Vagina (tissue), 2 donors: ENCODE measurements around the gene FAXDC2. TPM values are rescaled to one million over a fixed set of nuclear protein-coding genes. Genes with fewer than 3 reads are reported as not detected.

Source experiments
- DNase-seq, 2 donors: peaks; one replicate each; pipeline ENCODE4 v3.0.0-alpha.2; 2017; ENCODE audit errors: extremely low spot score in 2 of 2
- H3K27ac ChIP-seq: fragments of 200-600 bp; sonication (generic); one replicate; pipeline ENCODE4 v1.5.1; 2019
- H3K27me3 ChIP-seq: fragments of 200-600 bp; sonication (generic); one replicate; pipeline ENCODE4 v1.5.1; 2019
- H3K36me3 ChIP-seq, 2 donors: fragments of 200-600 bp; sonication (generic); one replicate each; pipeline ENCODE4 v1.5.1; 2017 to 2019
- H3K4me1 ChIP-seq: fragments of 200-600 bp; sonication (generic); one replicate; pipeline ENCODE4 v1.5.1; 2019
- H3K4me3 ChIP-seq, 2 donors: fragments of 200-600 bp; sonication (generic); 1 replicate in 1 of 2; 2 replicates in 1 of 2; pipeline ENCODE4 v1.5.1; 2016 to 2019
- H3K9me3 ChIP-seq: fragments of 200-600 bp; sonication (generic); one replicate; pipeline ENCODE4 v1.5.1; 2019
- CTCF ChIP-seq, 3 experiments: fragments of 450-650 bp in 2 of 3; fragments of 200-600 bp in 1 of 3; sonication (generic) in 1 of 3; IDR thresholded peaks; one replicate each; pipeline ENCODE4 v1.5.1; 2017 to 2019; ENCODE audit warnings: antibody characterized with exemption in 3 of 3, mild to moderate bottlenecking in 2 of 3, moderate library complexity in 2 of 3
- POLR2A ChIP-seq, 2 donors: fragments of 450-650 bp; IDR thresholded peaks; one replicate each; pipeline ENCODE4 v1.6.1; 2017; ENCODE audit warnings: antibody characterized with exemption in 2 of 2, mild to moderate bottlenecking in 2 of 2, moderate library complexity in 2 of 2
- POLR2AphosphoS5 ChIP-seq, 2 donors: sonication (generic); formaldehyde crosslinking; IDR thresholded peaks; one replicate each; pipeline ENCODE4 v1.9.0; 2017; ENCODE audit warnings: antibody characterized with exemption in 2 of 2, mild to moderate bottlenecking in 2 of 2, low read depth in 1 of 2; ENCODE audit not compliant: insufficient read depth in 1 of 2
- intact Hi-C: fragments of 100-400 bp; cut with DNase I; formaldehyde crosslinking; loops from one replicate; pipeline ENCODE4 v1.15.1; 2023
- microRNA counts, 2 donors: library from miRNA; unstranded; fragments of <30 nt; microRNA quantifications; one replicate each; lab custom pipeline; 2016 to 2017
- microRNA-seq: library from miRNA; unstranded; fragments of <30 nt; microRNA quantifications from one replicate; pipeline ENCODE4, GENCODE V29; 2017; ENCODE audit warnings: borderline number of aligned reads, borderline replicate concordance
- small RNA-seq: library from RNA; depleted of rRNA; stranded (forward); fragments of <200 nt; gene quantifications from one replicate; pipeline ENCODE3, GENCODE V24; 2016
- total RNA-seq: library from RNA; depleted of rRNA; stranded (reverse); fragments of >200 nt; gene quantifications from one replicate; pipeline ENCODE4 v1.2.3, GENCODE V29; 2016

The FAXDC2 gene
- total RNA-seq, 1 donor from 2014 or later: 35.4 TPM

GRCh38 chr5:154771383-154771901, 79.0 kb downstream of the FAXDC2 start:
- Histone ChIP-seq H3K36me3 (no peaks in the 10 kb centered on the region), H3K9me3 (no peaks in the 10 kb centered on the region), H3K27ac (no peak overlapping the region), H3K4me3 (no peak overlapping the region), H3K4me1 (peaks cover 91% of the 10 kb centered on the region), H3K27me3 (no peaks in the 10 kb centered on the region)
- intact Hi-C loops: no loop called here
- DNase-seq: no peak
- TF ChIP-seq POLR2A (IDR thresholded peaks at IDR 0.05): no peak
- TF ChIP-seq CTCF (IDR thresholded peaks at IDR 0.05): no peak
- TF ChIP-seq POLR2AphosphoS5 (IDR thresholded peaks at IDR 0.05; ENCODE audit: insufficient read depth in 1 of 2, low read depth in 1 of 2): no peak

GRCh38 chr5:154770111-154770510, 80.3 kb downstream of the FAXDC2 start:
- no peak for TF ChIP-seq CTCF (IDR thresholded peaks at IDR 0.05)
- no peak for TF ChIP-seq POLR2A (IDR thresholded peaks at IDR 0.05)
- no peak for TF ChIP-seq POLR2AphosphoS5 (IDR thresholded peaks at IDR 0.05; ENCODE audit: insufficient read depth in 1 of 2, low read depth in 1 of 2)
- peaks cover 91% of the 10 kb centered on the region for H3K4me1 ChIP-seq
- no peak for DNase-seq
- H3K9me3 ChIP-seq: no peaks in the 10 kb centered on the region
- H3K4me3 ChIP-seq: no peak overlapping the region
- H3K27ac ChIP-seq: no peak overlapping the region
- no peaks in the 10 kb centered on the region for H3K36me3 ChIP-seq
- intact Hi-C loops: no loop called here
- H3K27me3 ChIP-seq: no peaks in the 10 kb centered on the region

MicroRNAs encoded within 50 kb of the gene (microRNA counts, 767-probe panel; counts per million panel counts)
- microRNA hsa-miR-378h (lab: Ali Mortazavi, UCI): 238 to 261 counts per million in 2 donors

Small RNA genes lying within 50 kb of the gene (microRNA-seq; reads per million reads assigned to microRNA genes)
- gene MIR378H: not detected

Small RNA genes lying within 50 kb of the gene (small RNA-seq; reads per million reads assigned to genes)
- not detected for gene MIR378H

Other genes starting within 250 kb of the FAXDC2 start
- gene LARP1, start 95.2 kb downstream of the FAXDC2 start, total RNA-seq: 98.0 TPM
- 62.1 TPM for gene CNOT8, start 8.0 kb upstream of the FAXDC2 start, total RNA-seq
- 12.8 TPM for gene GEMIN5, start 87.6 kb upstream of the FAXDC2 start, total RNA-seq
- gene MRPL22, start 90.5 kb upstream of the FAXDC2 start, total RNA-seq: 24.8 TPM
- gene KIF4B, start 163.2 kb upstream of the FAXDC2 start, total RNA-seq: not detected